H54 (cell line): ENCODE data around the gene COL25A1.

Source experiments
- DNase-seq: peaks from one replicate; pipeline ENCODE4 v3.0.0; 2011; ENCODE audit warnings: low spot score, mixed read lengths; ENCODE audit not compliant: insufficient read length
- FAIRE-seq: peaks from 3 replicates; lab custom pipeline; 2011; peaks lifted over from hg19 to GRCh38; lab: Jason Lieb, UNC
- POLR2A ChIP-seq: IDR thresholded peaks from 2 replicates; pipeline ENCODE4 v1.6.1; 2011; ENCODE audit warnings: low read depth, mild to moderate bottlenecking, low read length

The COL25A1 gene

GRCh38 chr4:108762559-108763225 lies 539.8 kb downstream of the COL25A1 start, which contains the start of gene ETNPPL:
Gene ETNPPL (minus strand): TSS chr4:108763053. CDS start chr4:108762898, 155 bp downstream.
- DNase-seq (no peak), FAIRE-seq (no peak)
- no peak for TF ChIP-seq POLR2A
